Stimulated activated CD8-positive, alpha-beta memory T cell treated with anti-CD3 and anti-CD28 coated beads, Interleukin-7, amount 100 ng/mL, for 48 hours (primary cell): Measurements from ENCODE around the gene TTPAL.
"Not testable (repeated sequence)": the region's sequence is repeated elsewhere in the genome, so short reads cannot be mapped to it uniquely, and the experiment has no call there.

Experiments
- DNase-seq, 2 donors: peaks; one replicate each; pipeline ENCODE4 v3.0.0-alpha.2; 2020; ENCODE audit warnings: low read depth in 1 of 2; ENCODE audit errors: extremely low read depth in 1 of 2

TTPAL gene

DNA sequence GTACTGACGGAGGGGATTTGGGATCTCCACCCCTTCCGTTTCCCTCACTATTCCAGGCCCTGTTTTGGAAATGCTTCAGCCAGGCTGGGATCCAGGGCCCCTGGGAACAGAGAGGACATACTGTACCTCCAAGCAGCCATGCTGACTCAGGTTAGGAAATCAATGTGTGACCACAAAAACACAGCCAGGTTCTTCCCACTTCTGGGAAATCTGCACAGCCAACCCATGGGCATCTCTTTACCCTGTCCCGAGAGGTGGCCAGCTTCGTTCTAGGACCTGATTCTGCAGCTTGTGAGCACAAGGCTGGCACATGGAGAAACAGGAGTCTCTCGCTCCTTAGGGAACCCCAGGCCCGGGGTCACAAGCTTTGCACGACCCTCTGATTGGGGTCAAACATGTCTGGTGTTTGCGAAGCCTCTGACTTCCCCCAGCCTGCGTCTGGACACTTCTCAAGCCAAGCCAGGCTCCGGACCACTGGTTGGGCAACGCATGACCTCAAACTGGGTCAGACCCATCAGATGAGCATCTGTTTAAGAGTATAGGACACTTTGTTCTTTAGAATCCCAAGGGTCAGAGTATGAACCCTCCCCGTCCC, 8.3 kb upstream of the TTPAL start:
- DNase-seq = no peak

DNA sequence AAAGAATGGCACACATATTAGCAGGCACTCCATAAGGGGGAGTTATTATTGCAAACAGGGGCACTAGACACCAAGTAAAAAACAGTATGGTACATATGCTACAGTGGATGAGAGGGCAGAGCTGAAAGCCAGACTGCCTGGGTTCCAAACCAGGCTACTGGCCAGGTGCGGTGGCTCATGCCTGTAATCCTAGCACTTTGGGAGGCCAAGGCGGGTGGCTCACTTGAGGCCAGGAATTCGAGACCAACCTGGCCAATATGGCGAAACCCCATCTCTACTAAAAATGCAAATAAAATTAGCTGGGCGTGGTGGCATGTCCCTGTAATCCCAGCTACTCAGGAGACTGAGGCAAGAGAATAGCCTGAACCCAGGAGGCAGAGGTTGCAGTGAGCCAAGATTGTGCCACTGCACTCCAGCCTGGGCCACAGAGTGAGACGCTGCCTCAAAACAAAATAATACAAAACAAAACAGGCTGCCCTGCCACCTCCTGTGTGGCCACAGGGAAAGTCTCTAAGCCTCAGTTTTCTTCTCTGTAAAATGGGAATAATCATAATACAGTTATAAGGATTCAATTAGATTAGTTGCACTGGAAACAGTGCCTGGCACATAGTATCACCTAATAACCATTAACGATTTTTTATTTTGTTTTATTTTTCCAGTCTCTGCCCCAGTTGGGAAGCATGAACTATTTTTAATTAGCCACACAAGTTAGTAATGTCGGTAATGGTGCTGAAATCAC, 7.5 kb upstream of the TTPAL start:
- no peak for DNase-seq

- no peak for DNase-seq
Measured at GRCh38 chr20:44470327-44470726, 5.3 kb upstream of the TTPAL start.

DNA sequence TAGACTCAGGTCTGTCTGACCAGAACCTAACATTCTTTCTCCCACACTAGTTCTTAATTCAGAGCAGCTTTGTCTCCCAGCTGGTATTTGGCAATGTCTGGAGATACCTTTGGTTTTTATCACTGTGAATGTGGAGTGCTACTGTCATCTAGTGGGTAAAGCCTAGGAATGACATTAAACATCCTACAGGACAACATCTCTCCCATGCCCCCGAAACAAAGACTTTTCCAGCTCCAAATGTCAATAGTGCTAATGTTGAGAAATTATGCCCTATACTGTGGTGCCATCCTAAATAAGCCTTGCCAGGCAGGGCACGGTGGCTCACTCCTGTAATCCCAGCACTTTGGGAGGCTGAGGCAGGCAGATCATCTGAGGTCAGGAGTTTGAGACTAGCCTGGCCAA, 4.2 kb upstream of the TTPAL start:
- DNase-seq = no peak

- DNase-seq = not testable (repeated sequence)
Measured at GRCh38 chr20:44472283-44472682, 3.4 kb upstream of the TTPAL start.

GRCh38 chr20:44475372-44475693, 341 bp upstream of the TTPAL start:
- DNase-seq = no peak

GRCh38 chr20:44477151-44477550, 1.5 kb downstream of the TTPAL start:
- no peak for DNase-seq

GRCh38 chr20:44478206-44478605, 2.5 kb downstream of the TTPAL start:
- DNase-seq = no peak

DNA sequence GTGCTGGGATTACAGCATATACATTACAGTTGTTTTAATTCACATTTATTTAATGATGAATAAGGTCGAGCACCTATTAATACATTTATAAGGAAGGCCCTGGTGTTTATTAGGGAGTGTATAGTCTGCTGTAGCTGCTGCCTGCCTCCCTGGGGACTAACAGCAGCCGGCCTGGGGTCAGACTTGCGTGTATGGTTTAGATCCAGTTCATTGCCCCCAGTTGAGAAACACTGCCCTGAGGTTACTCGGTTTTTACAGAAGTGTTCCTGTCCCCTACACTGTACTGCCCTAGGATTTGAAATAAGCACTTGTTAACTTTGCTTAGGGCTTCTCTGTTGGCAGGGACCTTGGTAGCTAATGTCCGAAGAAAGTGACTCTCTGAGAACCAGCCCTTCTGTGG, 4.0 kb downstream of the TTPAL start:
- DNase-seq = no peak

GRCh38 chr20:44480097-44480496, 4.4 kb downstream of the TTPAL start:
- no peak for DNase-seq

DNA sequence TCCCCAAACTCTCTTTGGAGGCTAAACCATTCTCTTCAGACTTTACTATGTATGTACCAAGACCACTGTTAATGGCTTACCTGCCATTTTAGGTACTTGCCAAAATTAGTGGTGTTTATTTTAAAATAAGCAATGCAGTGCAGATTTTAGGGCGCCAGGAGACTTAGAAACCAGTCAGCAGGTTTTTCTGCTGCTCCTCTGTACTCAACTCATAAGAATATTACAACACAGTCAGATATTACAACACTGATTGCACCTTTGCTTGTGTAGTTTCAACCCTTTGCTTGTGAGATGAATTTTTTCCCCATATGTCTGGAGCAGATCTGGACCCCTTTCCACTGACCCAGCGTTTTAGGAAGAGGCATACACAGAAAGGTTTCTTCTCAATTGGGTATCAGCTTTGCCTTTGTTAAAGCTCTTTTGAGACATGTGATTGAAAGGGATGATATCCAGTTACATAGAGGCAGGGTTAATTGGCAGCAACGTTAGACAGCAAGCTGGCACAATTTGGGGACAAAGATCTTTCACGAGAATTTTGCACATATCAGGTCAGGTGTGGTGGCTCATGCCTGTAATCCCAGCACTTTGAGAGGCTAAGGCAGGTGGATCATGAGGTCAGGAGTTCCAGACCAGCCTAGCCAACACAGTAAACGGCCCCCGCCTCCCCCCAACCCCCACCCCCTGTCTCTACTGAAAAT, 6.2 kb downstream of the TTPAL start:
- no peak for DNase-seq

DNA sequence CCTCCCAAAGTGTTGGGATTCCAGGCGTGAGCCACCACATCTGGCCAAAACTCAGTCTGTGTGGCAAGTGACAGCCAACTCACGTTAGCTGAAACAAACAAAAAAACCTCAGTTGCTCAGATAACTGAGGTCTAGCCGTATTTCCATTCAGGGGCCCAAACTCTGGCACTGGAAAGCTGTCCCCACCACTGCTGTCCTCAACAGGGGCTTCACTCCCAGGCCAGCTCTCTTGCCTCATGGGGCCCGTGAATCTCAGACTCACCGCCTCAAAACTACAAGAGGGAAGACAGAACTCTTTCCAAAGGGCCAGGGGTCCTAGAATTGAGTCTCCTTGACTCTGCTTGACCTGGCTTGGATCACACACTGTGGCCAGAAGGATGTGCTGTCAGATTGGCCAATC, 7.4 kb downstream of the TTPAL start:
- DNase-seq = no peak

- DNase-seq = no peak
Measured at GRCh38 chr20:44485078-44485829, 9.6 kb downstream of the TTPAL start.

- no peak for DNase-seq
Measured at GRCh38 chr20:44485830-44486198, 10.1 kb downstream of the TTPAL start.

DNA sequence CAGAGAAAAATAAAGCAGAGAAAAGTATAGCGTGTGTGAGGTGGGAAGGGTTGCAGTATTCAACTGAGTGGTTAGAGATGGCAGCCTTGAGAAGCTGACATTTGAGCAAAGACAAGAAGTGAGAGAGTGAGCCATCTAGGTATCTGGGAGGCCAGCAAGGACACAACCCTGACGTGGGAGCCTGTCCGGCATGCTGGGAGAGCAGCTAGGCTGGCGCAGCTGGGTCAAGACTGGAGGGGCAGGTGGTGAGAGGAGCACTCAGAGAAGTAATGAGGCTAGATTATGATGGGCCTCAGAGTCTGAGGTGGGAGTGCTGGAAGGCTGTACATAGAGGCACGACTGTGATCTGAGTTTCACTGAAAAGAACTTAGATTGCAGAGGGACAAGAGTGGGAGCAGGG, 12.9 kb downstream of the TTPAL start:
- no peak for DNase-seq

DNA sequence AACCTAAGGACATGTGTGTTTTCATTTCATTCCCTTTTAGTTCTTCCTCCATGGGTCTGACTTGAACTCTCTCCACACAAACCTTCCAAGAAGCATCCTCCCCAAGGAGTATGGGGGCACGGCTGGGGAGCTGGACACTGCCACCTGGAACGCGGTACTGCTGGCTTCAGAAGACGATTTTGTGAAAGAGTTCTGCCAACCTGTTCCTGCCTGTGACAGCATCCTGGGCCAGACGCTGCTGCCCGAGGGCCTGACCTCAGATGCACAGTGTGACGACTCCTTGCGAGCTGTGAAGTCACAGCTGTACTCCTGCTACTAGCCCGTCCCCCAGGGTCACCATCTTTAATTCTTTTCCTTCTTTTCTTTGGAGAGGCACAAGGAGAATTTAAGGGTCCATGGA, 13.5 kb downstream of the TTPAL start:
- DNase-seq = no peak

DNA sequence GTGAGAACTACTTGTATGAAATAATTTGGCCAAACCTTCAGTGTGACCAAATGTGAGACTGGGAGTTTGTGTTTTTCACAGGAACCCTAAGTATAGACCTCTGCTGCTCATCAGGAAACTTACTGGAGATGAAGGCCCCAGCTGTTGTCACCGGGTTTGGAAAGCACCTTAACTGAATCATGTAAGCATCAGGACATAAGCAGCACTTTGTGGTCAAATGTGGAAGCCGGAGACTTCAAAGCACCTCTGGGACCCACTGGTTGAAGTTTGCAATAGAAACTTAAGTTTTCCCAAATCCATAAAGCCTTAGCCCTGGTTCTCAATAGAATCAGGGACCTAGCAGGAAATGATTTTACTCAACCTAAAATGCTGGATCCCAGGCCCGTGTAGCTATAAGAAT, 14.3 kb downstream of the TTPAL start:
- DNase-seq = no peak

GRCh38 chr20:44491635-44492395, 16.1 kb downstream of the TTPAL start:
- no peak for DNase-seq

GRCh38 chr20:44494266-44494665, 18.6 kb downstream of the TTPAL start:
- DNase-seq = no peak

DNA sequence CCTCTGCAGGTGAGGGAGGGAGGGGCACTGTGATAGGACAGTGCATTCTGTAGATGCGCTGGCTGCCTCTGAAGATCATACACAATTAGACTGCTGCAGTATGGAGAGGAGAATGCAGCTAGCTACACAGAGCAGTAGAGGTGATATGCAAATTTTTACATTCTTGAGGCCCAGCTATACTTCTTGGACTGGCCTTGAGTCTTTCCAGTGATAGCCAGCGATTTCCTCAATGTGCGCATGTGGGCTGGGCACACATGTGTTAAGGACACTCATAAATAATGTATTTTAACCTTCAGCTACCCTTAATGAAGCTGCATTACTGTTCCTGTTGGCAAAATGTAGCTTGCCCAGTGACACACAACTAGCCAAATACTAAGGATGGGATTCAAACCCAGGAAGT, 19.0 kb downstream of the TTPAL start:
- DNase-seq = no peak

- DNase-seq = no peak
Measured at GRCh38 chr20:44495257-44495656, 19.6 kb downstream of the TTPAL start.
